ENCODE data around the gene NHLRC2.
"Not testable (repeated sequence)": the region's sequence is repeated elsewhere in the genome, so short reads cannot be mapped to it uniquely, and the experiment has no call there.

NHLRC2 gene, protein sequence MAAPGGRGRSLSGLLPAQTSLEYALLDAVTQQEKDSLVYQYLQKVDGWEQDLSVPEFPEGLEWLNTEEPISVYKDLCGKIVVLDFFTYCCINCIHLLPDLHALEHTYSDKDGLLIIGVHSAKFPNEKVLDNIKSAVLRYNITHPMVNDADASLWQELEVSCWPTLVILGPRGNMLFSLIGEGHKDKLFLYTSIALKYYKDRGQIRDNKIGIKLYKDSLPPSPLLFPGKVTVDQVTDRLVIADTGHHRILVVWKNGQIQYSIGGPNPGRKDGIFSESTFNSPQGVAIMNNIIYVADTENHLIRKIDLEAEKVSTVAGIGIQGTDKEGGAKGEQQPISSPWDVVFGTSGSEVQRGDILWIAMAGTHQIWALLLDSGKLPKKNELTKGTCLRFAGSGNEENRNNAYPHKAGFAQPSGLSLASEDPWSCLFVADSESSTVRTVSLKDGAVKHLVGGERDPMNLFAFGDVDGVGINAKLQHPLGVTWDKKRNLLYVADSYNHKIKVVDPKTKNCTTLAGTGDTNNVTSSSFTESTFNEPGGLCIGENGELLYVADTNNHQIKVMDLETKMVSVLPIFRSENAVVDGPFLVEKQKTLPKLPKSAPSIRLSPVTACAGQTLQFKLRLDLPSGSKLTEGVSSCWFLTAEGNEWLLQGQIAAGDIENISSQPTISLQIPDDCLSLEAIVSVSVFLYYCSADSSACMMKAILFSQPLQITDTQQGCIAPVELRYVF

GRCh38 chr10:113854013-113854760 lies at the start of gene NHLRC2, which contains the start of gene DCLRE1A:
Gene NHLRC2 (plus strand): TSS chr10:113854661. CDS start chr10:113854873, 212 bp downstream.
Gene DCLRE1A (minus strand): TSS chr10:113854082. CDS start chr10:113853182, 900 bp downstream.
- Histone ChIP-seq H3K27ac (ENCODE audit: low read depth, low read length, poor library complexity, severe bottlenecking) (peak within 1 kb of the TSS; percentile 76), H3K9me2 (ENCODE audit: low read depth, low read length) (no peaks in the 10 kb centered on the region), H3K4me2 (ENCODE audit: low read length) (peak within 1 kb of the TSS; percentile 93), H3F3A (ENCODE audit: insufficient read depth, low read length) (0 out of 2 replicates have a peak, but pooled peaks cover 4% of the 10 kb centered on the region), H3K79me2 (ENCODE audit: insufficient read depth, low read length) (peaks cover 29% of the 10 kb centered on the region), H3K9me3 (ENCODE audit: low read length) (no peaks in the 10 kb centered on the region), H3K9ac (ENCODE audit: low read length) (peak within 1 kb of the TSS; percentile 94), H4K20me1 (ENCODE audit: insufficient read depth, low read length) (no peaks in the 10 kb centered on the region), H3K4me1 (ENCODE audit: insufficient read depth, low read length, severe bottlenecking) (peaks cover 65% of the 10 kb centered on the region), H3K27me3 (ENCODE audit: insufficient read depth, low read length) (no peaks in the 10 kb centered on the region), H2AFZ (ENCODE audit: low read length) (peak within 1 kb of the TSS; percentile 95), H3K36me3 (ENCODE audit: insufficient read depth, low read length) (peaks cover 12% of the 10 kb centered on the region), H3K4me3 (ENCODE audit: low read depth, low read length, poor library complexity, severe bottlenecking) (peak within 1 kb of the TSS; percentile 92)
- TF ChIP-seq, protein P1, sequence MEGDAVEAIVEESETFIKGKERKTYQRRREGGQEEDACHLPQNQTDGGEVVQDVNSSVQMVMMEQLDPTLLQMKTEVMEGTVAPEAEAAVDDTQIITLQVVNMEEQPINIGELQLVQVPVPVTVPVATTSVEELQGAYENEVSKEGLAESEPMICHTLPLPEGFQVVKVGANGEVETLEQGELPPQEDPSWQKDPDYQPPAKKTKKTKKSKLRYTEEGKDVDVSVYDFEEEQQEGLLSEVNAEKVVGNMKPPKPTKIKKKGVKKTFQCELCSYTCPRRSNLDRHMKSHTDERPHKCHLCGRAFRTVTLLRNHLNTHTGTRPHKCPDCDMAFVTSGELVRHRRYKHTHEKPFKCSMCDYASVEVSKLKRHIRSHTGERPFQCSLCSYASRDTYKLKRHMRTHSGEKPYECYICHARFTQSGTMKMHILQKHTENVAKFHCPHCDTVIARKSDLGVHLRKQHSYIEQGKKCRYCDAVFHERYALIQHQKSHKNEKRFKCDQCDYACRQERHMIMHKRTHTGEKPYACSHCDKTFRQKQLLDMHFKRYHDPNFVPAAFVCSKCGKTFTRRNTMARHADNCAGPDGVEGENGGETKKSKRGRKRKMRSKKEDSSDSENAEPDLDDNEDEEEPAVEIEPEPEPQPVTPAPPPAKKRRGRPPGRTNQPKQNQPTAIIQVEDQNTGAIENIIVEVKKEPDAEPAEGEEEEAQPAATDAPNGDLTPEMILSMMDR (IDR thresholded peaks at IDR 0.05; ENCODE audit: low read length): no peak
- no peak for TF ChIP-seq EZH2 (IDR thresholded peaks at IDR 0.05; ENCODE audit: borderline replicate concordance, low read length)

- H4K20me1 ChIP-seq (ENCODE audit: insufficient read depth, low read length): no peaks in the 10 kb centered on the region
- H3K9ac ChIP-seq (ENCODE audit: low read length): no peak overlapping the region
- H3K4me3 ChIP-seq (ENCODE audit: low read depth, low read length, poor library complexity, severe bottlenecking): no peak overlapping the region
- no peak overlapping the region for H3K4me2 ChIP-seq (ENCODE audit: low read length)
- no peaks in the 10 kb centered on the region for H3K36me3 ChIP-seq (ENCODE audit: insufficient read depth, low read length)
- no peaks in the 10 kb centered on the region for H3K9me3 ChIP-seq (ENCODE audit: low read length)
- TF ChIP-seq, protein P1 (IDR thresholded peaks at IDR 0.05; ENCODE audit: low read length): no peak
- no peak for TF ChIP-seq EZH2 (IDR thresholded peaks at IDR 0.05; ENCODE audit: borderline replicate concordance, low read length)
- no peaks in the 10 kb centered on the region for H3K9me2 ChIP-seq (ENCODE audit: low read depth, low read length)
- H3K4me1 ChIP-seq (ENCODE audit: insufficient read depth, low read length, severe bottlenecking): no peaks in the 10 kb centered on the region
- no peaks in the 10 kb centered on the region for H3F3A ChIP-seq (ENCODE audit: insufficient read depth, low read length)
- H3K27ac ChIP-seq (ENCODE audit: low read depth, low read length, poor library complexity, severe bottlenecking): no peak overlapping the region
- no peak overlapping the region for H2AFZ ChIP-seq (ENCODE audit: low read length)
- H3K79me2 ChIP-seq (ENCODE audit: insufficient read depth, low read length): no peaks in the 10 kb centered on the region
- H3K27me3 ChIP-seq (ENCODE audit: insufficient read depth, low read length): peaks cover 5% of the 10 kb centered on the region; the same call in 1 of the 2 replicates
These were observed 48.0 kb upstream of the NHLRC2 start for GRCh38 chr10:113806503-113806902.

DNA sequence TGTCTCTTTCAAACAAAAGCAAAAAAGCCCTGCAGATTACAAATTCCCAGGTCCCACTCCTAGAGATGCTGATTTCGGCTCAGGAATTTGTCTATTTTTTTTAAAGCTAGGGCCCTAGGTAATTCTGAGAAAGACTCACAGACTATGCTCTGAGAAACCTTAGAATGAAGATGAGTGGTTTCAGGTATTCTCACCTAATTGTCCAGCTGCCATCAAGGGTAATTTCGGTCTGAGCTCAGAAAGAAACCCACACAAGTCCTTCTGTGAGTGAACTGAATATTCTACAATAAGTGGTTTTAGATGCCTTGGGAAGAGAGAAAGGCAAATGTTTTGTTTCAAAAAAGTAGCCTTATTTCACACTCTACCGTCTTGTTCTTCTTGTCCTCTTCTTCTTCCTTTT lies 46.3 kb upstream of the NHLRC2 start:
- no peak for TF ChIP-seq EZH2 (IDR thresholded peaks at IDR 0.05; ENCODE audit: borderline replicate concordance, low read length)
- TF ChIP-seq, protein P1 (IDR thresholded peaks at IDR 0.05; ENCODE audit: low read length): no peak
- Histone ChIP-seq H3K4me1 (ENCODE audit: insufficient read depth, low read length, severe bottlenecking) (no peaks in the 10 kb centered on the region), H3K9me2 (ENCODE audit: low read depth, low read length) (no peaks in the 10 kb centered on the region), H3K27ac (ENCODE audit: low read depth, low read length, poor library complexity, severe bottlenecking) (no peak overlapping the region), H2AFZ (ENCODE audit: low read length) (no peak overlapping the region), H3F3A (ENCODE audit: insufficient read depth, low read length) (no peaks in the 10 kb centered on the region), H3K79me2 (ENCODE audit: insufficient read depth, low read length) (no peaks in the 10 kb centered on the region), H3K27me3 (ENCODE audit: insufficient read depth, low read length) (peaks cover 5% of the 10 kb centered on the region; the same call in 1 of the 2 replicates), H3K4me2 (ENCODE audit: low read length) (no peak overlapping the region), H4K20me1 (ENCODE audit: insufficient read depth, low read length) (no peaks in the 10 kb centered on the region), H3K9ac (ENCODE audit: low read length) (no peak overlapping the region), H3K4me3 (ENCODE audit: low read depth, low read length, poor library complexity, severe bottlenecking) (no peak overlapping the region), H3K36me3 (ENCODE audit: insufficient read depth, low read length) (no peaks in the 10 kb centered on the region), H3K9me3 (ENCODE audit: low read length) (no peaks in the 10 kb centered on the region)

- not testable (repeated sequence) for H3K79me2 ChIP-seq (ENCODE audit: insufficient read depth, low read length); H4K20me1 ChIP-seq (ENCODE audit: insufficient read depth, low read length); H3K4me1 ChIP-seq (ENCODE audit: insufficient read depth, low read length, severe bottlenecking); H2AFZ ChIP-seq (ENCODE audit: low read length); H3K9me3 ChIP-seq (ENCODE audit: low read length); H3K4me2 ChIP-seq (ENCODE audit: low read length); H3K27me3 ChIP-seq (ENCODE audit: insufficient read depth, low read length); H3K36me3 ChIP-seq (ENCODE audit: insufficient read depth, low read length); H3K9me2 ChIP-seq (ENCODE audit: low read depth, low read length); H3K9ac ChIP-seq (ENCODE audit: low read length); H3F3A ChIP-seq (ENCODE audit: insufficient read depth, low read length); H3K4me3 ChIP-seq (ENCODE audit: low read depth, low read length, poor library complexity, severe bottlenecking); H3K27ac ChIP-seq (ENCODE audit: low read depth, low read length, poor library complexity, severe bottlenecking)
These were observed 39.8 kb upstream of the NHLRC2 start for GRCh38 chr10:113814700-113815099.
